Lung (tissue), 12 donors: Measurements from ENCODE around the gene FLII. TPM values are rescaled to one million over a fixed set of nuclear protein-coding genes. Genes with fewer than 3 reads are reported as not detected.

Source experiments
- ATAC-seq: fragments of 200-7000 bp; cut with Tn5 transposase; one replicate; pipeline ENCODE4 v1.9.1; 2020; ENCODE audit warnings: moderate number of reproducible peaks; ENCODE audit not compliant: insufficient read depth, low FRiP score
- DNase-seq, 3 donors: peaks; one replicate each; pipeline ENCODE4 v3.0.0-alpha.2; 2013 to 2017
- H3K27ac ChIP-seq, 2 donors: one replicate each; pipeline ENCODE4 v1.5.1; 2013; ENCODE audit warnings: mild to moderate bottlenecking in 2 of 2, moderate library complexity in 2 of 2, control low read depth in 1 of 2, inconsistent platforms in 1 of 2, low read depth in 1 of 2, low read length in 1 of 2
- H3K27me3 ChIP-seq, 3 donors: one replicate each; pipeline ENCODE4 v1.5.1; 2013; ENCODE audit warnings: low read length in 2 of 3; ENCODE audit not compliant: control insufficient read depth in 3 of 3, insufficient read depth in 3 of 3
- H3K36me3 ChIP-seq, 4 donors: one replicate each; pipeline ENCODE4 v1.5.1; 2013; ENCODE audit warnings: low read length in 4 of 4, mild to moderate bottlenecking in 1 of 4, moderate library complexity in 1 of 4; ENCODE audit not compliant: control insufficient read depth in 4 of 4, insufficient read depth in 4 of 4
- H3K4me1 ChIP-seq, 5 donors: one replicate each; pipeline ENCODE4 v1.5.1; 2013; ENCODE audit warnings: low read length in 5 of 5, mild to moderate bottlenecking in 2 of 5, moderate library complexity in 1 of 5; ENCODE audit not compliant: control insufficient read depth in 5 of 5, insufficient read depth in 5 of 5
- H3K4me3 ChIP-seq: one replicate; pipeline ENCODE4 v1.5.1; 2013; ENCODE audit warnings: mild to moderate bottlenecking, control low read depth, moderate library complexity
- H3K9ac ChIP-seq, 2 donors: one replicate each; pipeline ENCODE4 v1.5.1; 2013; ENCODE audit warnings: low read length in 2 of 2, control low read depth in 1 of 2; ENCODE audit not compliant: insufficient read depth in 1 of 2
- H3K9me3 ChIP-seq, 4 donors: one replicate each; pipeline ENCODE4 v1.5.1; 2013; ENCODE audit warnings: low read length in 3 of 4, mild to moderate bottlenecking in 1 of 4, moderate library complexity in 1 of 4; ENCODE audit not compliant: control insufficient read depth in 4 of 4, insufficient read depth in 3 of 4
- CTCF ChIP-seq: IDR thresholded peaks from 2 replicates; pipeline ENCODE4 v1.5.1; 2012; ENCODE audit warnings: mild to moderate bottlenecking; ENCODE audit errors: control extremely low read depth, extremely low read depth
- WGBS, 2 donors: extraction: QIAGEN DNeasy Blood & Tissue Kit; methylation state at CpG; one replicate each; pipeline ENCODE4 v1.1.7; 2013; 5-methylcytosine and 5-hydroxymethylcytosine counted together
- polyA plus RNA-seq, 2 donors: library from polyadenylated mRNA; stranded (reverse); fragments of 200-250 nt; gene quantifications; one replicate each; pipeline ENCODE4 v1.2.1, GENCODE V29; 2013
- total RNA-seq, 2 donors: library from RNA; depleted of rRNA in 1 of 2; stranded (reverse); fragments of >200 nt in 1 of 2; gene quantifications; one replicate each; pipeline ENCODE4 v1.2.1, GENCODE V29; 2014 to 2021
- donor health status: control.
- donor health status: control.
- donor health status: Bipolar disorder and iron deficiency.
- donor health status: healthy.
- donor health status: DM: yes; HTN: yes; CAD: no.

Gene FLII
- total and polyA plus RNA-seq, 4 donors: 152 to 391 (median 266) TPM

- Histone ChIP-seq H3K27ac (no peak overlapping the region), H3K9ac (no peak overlapping the region), H3K9me3 (no peaks in the 10 kb centered on the region), H3K4me1 (peaks cover 0 to 28% (median 12%) of the 10 kb centered on the region in 5 donors), H3K36me3 (peaks cover 0 to 13% (median 4%) of the 10 kb centered on the region in 4 donors), H3K27me3 (no peaks in the 10 kb centered on the region), H3K4me3 (no peak overlapping the region)
- 90 to 96% methylated on average over 4 of the region's 4 CpGs for WGBS, 2 donors
- DNase-seq (no peak), ATAC-seq (no peak)
- no peak for TF ChIP-seq CTCF
These were observed 29.3 kb downstream of the FLII start for GRCh38 chr17:18229254-18229653.

GRCh38 chr17:18228176-18228682 lies 30.3 kb downstream of the FLII start:
- ATAC-seq: no peak
- no peaks in the 10 kb centered on the region for H3K27me3 ChIP-seq
- H3K27ac ChIP-seq: no peak overlapping the region
- DNase-seq: no peak
- H3K9me3 ChIP-seq: no peaks in the 10 kb centered on the region
- no peak overlapping the region for H3K4me3 ChIP-seq
- 94 to 95% methylated on average over 10 of the region's 10 CpGs for WGBS, 2 donors
- H3K9ac ChIP-seq: no peak overlapping the region
- peaks cover 0 to 4% (median 1%) of the 10 kb centered on the region in 4 donors for H3K36me3 ChIP-seq
- peaks cover 0 to 31% (median 12%) of the 10 kb centered on the region in 5 donors for H3K4me1 ChIP-seq
- no peak for TF ChIP-seq CTCF

GRCh38 chr17:18227635-18228034 lies 30.9 kb downstream of the FLII start:
- no peak overlapping the region for H3K27ac ChIP-seq
- TF ChIP-seq CTCF: no peak
- no peaks in the 10 kb centered on the region for H3K9me3 ChIP-seq
- WGBS, 2 donors: 99 to 100% methylated on average over 5 of the region's 5 CpGs
- no peaks in the 10 kb centered on the region for H3K27me3 ChIP-seq
- H3K4me1 ChIP-seq: peaks cover 0 to 31% (median 12%) of the 10 kb centered on the region in 5 donors
- no peak for DNase-seq
- H3K36me3 ChIP-seq: peaks cover 0 to under 1% (median under 1%) of the 10 kb centered on the region in 4 donors
- ATAC-seq: no peak
- H3K4me3 ChIP-seq: no peak overlapping the region
- H3K9ac ChIP-seq: no peak overlapping the region
